ENCODE results near the gene WBP1. TPM values are rescaled to one million over a fixed set of nuclear protein-coding genes. Genes with fewer than 3 reads are reported as not detected.
A peak's percentile ranks its signal among the peaks of the same experiment; 100 is the strongest.

The WBP1 gene
- total RNA-seq, 1 donor: 27.6 TPM

- no peak for DNase-seq (ENCODE audit: low read depth)
- no peak for TF ChIP-seq CTCF (IDR thresholded peaks at IDR 0.05; ENCODE audit: insufficient read depth, low read length)
- peak overlapping the region; percentile 49 for H3K4me3 ChIP-seq (ENCODE audit: low read depth, low read length)
These were observed 40.4 kb downstream of the WBP1 start for GRCh38 chr2:74498500-74499266.

GRCh38 chr2:74499267-74499939, 41.2 kb downstream of the WBP1 start, which contains the start of gene LBX2:
Gene LBX2, minus strand, starts transcription at chr2:74499603. Its CDS starts 66 bp downstream, at chr2:74499537.
- DNase-seq (ENCODE audit: low read depth): no peak

GRCh38 chr2:74499940-74500577, 41.8 kb downstream of the WBP1 start:
- DNase-seq (ENCODE audit: low read depth): no peak
- TF ChIP-seq CTCF (IDR thresholded peaks at IDR 0.05; ENCODE audit: insufficient read depth, low read length): no peak
- H3K4me3 ChIP-seq (ENCODE audit: low read depth, low read length): no peak overlapping the region

More at GRCh38 chr2:74499267-74499939, 41.2 kb downstream of the WBP1 start, which contains the start of gene LBX2:
- peak within 1 kb of the TSS; percentile 49 for H3K4me3 ChIP-seq (ENCODE audit: low read depth, low read length)
- no peak for TF ChIP-seq CTCF (IDR thresholded peaks at IDR 0.05; ENCODE audit: insufficient read depth, low read length)

GRCh38 chr2:74500578-74500946, 42.3 kb downstream of the WBP1 start:
- TF ChIP-seq CTCF (IDR thresholded peaks at IDR 0.05; ENCODE audit: insufficient read depth, low read length): no peak
- no peak for DNase-seq (ENCODE audit: low read depth)
- H3K4me3 ChIP-seq (ENCODE audit: low read depth, low read length): no peak overlapping the region

GRCh38 chr2:74501335-74502071, 43.3 kb downstream of the WBP1 start:
- no peak for DNase-seq (ENCODE audit: low read depth)
- H3K4me3 ChIP-seq (ENCODE audit: low read depth, low read length): no peak overlapping the region
- TF ChIP-seq CTCF (IDR thresholded peaks at IDR 0.05; ENCODE audit: insufficient read depth, low read length): no peak

GRCh38 chr2:74502147-74502719, 44.0 kb downstream of the WBP1 start:
- DNase-seq (ENCODE audit: low read depth): no peak
- no peak for TF ChIP-seq CTCF (IDR thresholded peaks at IDR 0.05; ENCODE audit: insufficient read depth, low read length)
- peak overlapping the region; percentile 69 for H3K4me3 ChIP-seq (ENCODE audit: low read depth, low read length)
